Head of caudate nucleus (tissue), 42 donors: ENCODE results near the gene RPL10A.
"Not testable (repeated sequence)": the region's sequence is repeated elsewhere in the genome, so short reads cannot be mapped to it uniquely, and the experiment has no call there.

Experiments used
- DNase-seq, 42 donors: peaks; one replicate each; pipeline versions ENCODE4 v3.0.0 to v3.0.0-alpha.2; 2020 to 2021; ENCODE audit warnings: mixed read lengths in 7 of 42
- intact Hi-C: fragments of 100-400 bp; cut with DNase I; formaldehyde crosslinking; loops from one replicate; pipeline ENCODE4 v1.15.0; 2022

RPL10A gene

GRCh38 chr6:35498422-35499067, 30.3 kb downstream of the RPL10A start:
- intact Hi-C loops, result no loop called here
- DNase-seq, result no peak

GRCh38 chr6:35499372-35499771, 31.2 kb downstream of the RPL10A start:
- DNase-seq, result no peak
- intact Hi-C loops, result no loop called here

- no peak for DNase-seq
- intact Hi-C loops, result no loop called here
These were observed 32.6 kb downstream of the RPL10A start for GRCh38 chr6:35500782-35501181.

- no peak for DNase-seq
- intact Hi-C loops, result no loop called here
These were observed 33.6 kb downstream of the RPL10A start for GRCh38 chr6:35501784-35502183.

GRCh38 chr6:35503534-35503933, 35.3 kb downstream of the RPL10A start:
- DNase-seq, result no peak
- intact Hi-C loops, result no loop called here

- DNase-seq, result no peak
- intact Hi-C loops, result no loop called here
These were observed 37.8 kb downstream of the RPL10A start for GRCh38 chr6:35505999-35506412.

GRCh38 chr6:35506536-35506935, 38.3 kb downstream of the RPL10A start:
- no peak for DNase-seq
- intact Hi-C loops, result no loop called here

GRCh38 chr6:35507221-35507620, 39.0 kb downstream of the RPL10A start:
- no peak for DNase-seq
- intact Hi-C loops, result no loop called here

- intact Hi-C loops, result no loop called here
- no peak for DNase-seq
These were observed 39.8 kb downstream of the RPL10A start for GRCh38 chr6:35508027-35508426.

- intact Hi-C loops, result no loop called here
- DNase-seq, result no peak
These were observed 40.3 kb downstream of the RPL10A start for GRCh38 chr6:35508542-35508941.

- DNase-seq, result no peak
- intact Hi-C loops, result no loop called here
These were observed 42.8 kb downstream of the RPL10A start for GRCh38 chr6:35510916-35511561.

- no peak for DNase-seq
- intact Hi-C loops, result no loop called here
These were observed 43.4 kb downstream of the RPL10A start for GRCh38 chr6:35511562-35511941.

- DNase-seq, result no peak
- intact Hi-C loops, result no loop called here
These were observed 43.8 kb downstream of the RPL10A start for GRCh38 chr6:35512006-35512405.

- no peak for DNase-seq
- intact Hi-C loops, result no loop called here
These were observed 44.5 kb downstream of the RPL10A start, which contains the start of gene TULP1 for GRCh38 chr6:35512740-35513139. Gene TULP1 (minus strand): TSS chr6:35512896. CDS start chr6:35512858, 38 bp downstream.

GRCh38 chr6:35514587-35514986, 46.4 kb downstream of the RPL10A start:
- intact Hi-C loops, result no loop called here
- DNase-seq, result no peak

- DNase-seq, intact Hi-C loops: not testable (repeated sequence)
These were observed 47.7 kb downstream of the RPL10A start for GRCh38 chr6:35515939-35516338.

- DNase-seq, result peak in 7 of 42 donors; percentile 19 to 66 (median 34)
- intact Hi-C loops, result no loop called here
These were observed 48.5 kb downstream of the RPL10A start for GRCh38 chr6:35516712-35517111.

- DNase-seq, intact Hi-C loops: not testable (repeated sequence)
These were observed 49.8 kb downstream of the RPL10A start for GRCh38 chr6:35517978-35518377.

- intact Hi-C loops, result no loop called here
These were observed 50.5 kb downstream of the RPL10A start for GRCh38 chr6:35518566-35519312.

GRCh38 chr6:35519313-35520015, 51.3 kb downstream of the RPL10A start:
- DNase-seq, result no peak
- intact Hi-C loops, result no loop called here

More at GRCh38 chr6:35518566-35519312, 50.5 kb downstream of the RPL10A start:
- no peak for DNase-seq
